Mesendoderm (in vitro differentiated cells): ENCODE measurements around the gene MAST2.

Experiments used
- DNase-seq: peaks from one replicate; pipeline ENCODE4 v3.0.0; 2013
- H2AK5ac ChIP-seq: 2 replicates; pipeline ENCODE4 v1.6.1; 2013; ENCODE audit warnings: low read length, inconsistent platforms
- H2BK120ac ChIP-seq: 2 replicates; pipeline ENCODE4 v1.6.1; 2013; ENCODE audit warnings: low read depth, mild to moderate bottlenecking, low read length, moderate library complexity, mixed read lengths
- H2BK15ac ChIP-seq: replicated peaks from 2 replicates; pipeline ENCODE4 v1.6.1; 2013; ENCODE audit warnings: low read depth, mild to moderate bottlenecking, moderate library complexity
- H2BK5ac ChIP-seq: 2 replicates; pipeline ENCODE4 v1.6.1; 2013; ENCODE audit warnings: low read length, inconsistent platforms
- H3K18ac ChIP-seq: 2 replicates; pipeline ENCODE4 v1.6.1; 2013; ENCODE audit warnings: mild to moderate bottlenecking, low read length, mixed read lengths
- H3K23ac ChIP-seq: one replicate; pipeline ENCODE4 v1.6.1; 2013; ENCODE audit warnings: low read length
- H3K27ac ChIP-seq: 2 replicates; pipeline ENCODE4 v1.5.1; 2013; ENCODE audit warnings: low read depth, mild to moderate bottlenecking, inconsistent platforms, low read length, moderate library complexity
- H3K27me3 ChIP-seq: 2 replicates; pipeline ENCODE4 v1.6.1; 2013; ENCODE audit warnings: low read length, control low read depth, mild to moderate bottlenecking, inconsistent platforms; ENCODE audit not compliant: insufficient read depth, poor library complexity
- H3K36me3 ChIP-seq: 2 replicates; pipeline ENCODE4 v1.6.1; 2013; ENCODE audit warnings: low read length, inconsistent platforms; ENCODE audit not compliant: control insufficient read depth, insufficient read depth
- H3K4ac ChIP-seq: one replicate; pipeline ENCODE4 v1.6.1; 2013; ENCODE audit warnings: low read depth, mild to moderate bottlenecking, low read length, moderate library complexity
- H3K4me1 ChIP-seq: 2 replicates; pipeline ENCODE4 v1.6.1; 2013; ENCODE audit warnings: low read depth, low read length, inconsistent platforms; ENCODE audit not compliant: control insufficient read depth
- H3K4me2 ChIP-seq: 2 replicates; pipeline ENCODE4 v1.6.1; 2013; ENCODE audit warnings: low read length
- H3K4me3 ChIP-seq: 2 replicates; pipeline ENCODE4 v1.5.1; 2013; ENCODE audit warnings: mild to moderate bottlenecking, low read length
- H3K56ac ChIP-seq: one replicate; pipeline ENCODE4 v1.6.1; 2013; ENCODE audit warnings: low read length
- H3K79me1 ChIP-seq: 2 replicates; pipeline ENCODE4 v1.6.1; 2013; ENCODE audit warnings: low read length, inconsistent platforms
- H3K79me2 ChIP-seq: 2 replicates; pipeline ENCODE4 v1.6.1; 2013; ENCODE audit warnings: mild to moderate bottlenecking, low read length; ENCODE audit not compliant: control insufficient read depth, insufficient read depth
- H3K9ac ChIP-seq: 2 replicates; pipeline ENCODE4 v1.6.1; 2013; ENCODE audit warnings: low read length, inconsistent platforms
- H4K5ac ChIP-seq: one replicate; pipeline ENCODE4 v1.6.1; 2013; ENCODE audit warnings: low read length
- H4K8ac ChIP-seq: one replicate; pipeline ENCODE4 v1.6.1; 2013; ENCODE audit warnings: low read depth, mild to moderate bottlenecking, control low read depth, low read length, moderate library complexity
- WGBS: extraction: QIAGEN DNeasy Blood & Tissue Kit; methylation state at CpG from one replicate; pipeline ENCODE4 v1.1.7; 2013; ENCODE audit warnings: low lambda C conversion rate, missing lambda C conversion rate; ENCODE audit not compliant: insufficient coverage; ENCODE audit errors: extremely low coverage; 5-methylcytosine and 5-hydroxymethylcytosine counted together

MAST2 gene

DNA sequence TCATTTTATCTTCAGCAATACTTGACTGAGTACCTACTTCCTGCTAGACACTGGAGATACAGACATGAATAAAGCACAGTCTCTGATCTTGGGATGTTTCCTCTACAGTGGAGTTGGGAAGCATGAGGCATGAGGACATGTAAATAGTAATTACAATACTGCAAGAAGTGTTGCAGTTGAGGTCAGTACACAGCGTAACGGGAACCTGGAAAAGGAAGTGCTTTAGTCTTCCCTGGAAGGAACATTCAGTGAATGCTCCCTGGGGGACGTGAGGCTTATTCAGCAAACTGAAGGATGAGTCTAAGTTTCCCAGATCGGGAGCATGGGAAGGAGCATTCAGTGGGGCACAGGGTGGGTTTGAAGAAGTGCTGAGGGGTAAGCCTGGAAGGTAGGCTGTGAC, 216.6 kb downstream of the MAST2 start:
- Histone ChIP-seq H3K56ac (no peak overlapping the region), H3K79me1 (no peaks in the 10 kb centered on the region), H3K23ac (no peak overlapping the region), H3K27me3 (no peaks in the 10 kb centered on the region), H3K27ac (no peak overlapping the region), H4K8ac (no peak overlapping the region), H4K5ac (no peak overlapping the region), H3K4me2 (no peak overlapping the region), H2BK15ac (no peak overlapping the region), H3K18ac (no peak overlapping the region), H2BK5ac (no peak overlapping the region), H2BK120ac (no peak overlapping the region), H3K79me2 (no peaks in the 10 kb centered on the region), H3K4ac (no peak overlapping the region), H3K9ac (no peak overlapping the region), H3K4me1 (no peaks in the 10 kb centered on the region), H2AK5ac (no peak overlapping the region), H3K4me3 (no peak overlapping the region), H3K36me3 (peaks cover 11% of the 10 kb centered on the region)
- no peak for DNase-seq
- no CpG with 5 or more reads among the region's 4 CpGs for WGBS

DNA sequence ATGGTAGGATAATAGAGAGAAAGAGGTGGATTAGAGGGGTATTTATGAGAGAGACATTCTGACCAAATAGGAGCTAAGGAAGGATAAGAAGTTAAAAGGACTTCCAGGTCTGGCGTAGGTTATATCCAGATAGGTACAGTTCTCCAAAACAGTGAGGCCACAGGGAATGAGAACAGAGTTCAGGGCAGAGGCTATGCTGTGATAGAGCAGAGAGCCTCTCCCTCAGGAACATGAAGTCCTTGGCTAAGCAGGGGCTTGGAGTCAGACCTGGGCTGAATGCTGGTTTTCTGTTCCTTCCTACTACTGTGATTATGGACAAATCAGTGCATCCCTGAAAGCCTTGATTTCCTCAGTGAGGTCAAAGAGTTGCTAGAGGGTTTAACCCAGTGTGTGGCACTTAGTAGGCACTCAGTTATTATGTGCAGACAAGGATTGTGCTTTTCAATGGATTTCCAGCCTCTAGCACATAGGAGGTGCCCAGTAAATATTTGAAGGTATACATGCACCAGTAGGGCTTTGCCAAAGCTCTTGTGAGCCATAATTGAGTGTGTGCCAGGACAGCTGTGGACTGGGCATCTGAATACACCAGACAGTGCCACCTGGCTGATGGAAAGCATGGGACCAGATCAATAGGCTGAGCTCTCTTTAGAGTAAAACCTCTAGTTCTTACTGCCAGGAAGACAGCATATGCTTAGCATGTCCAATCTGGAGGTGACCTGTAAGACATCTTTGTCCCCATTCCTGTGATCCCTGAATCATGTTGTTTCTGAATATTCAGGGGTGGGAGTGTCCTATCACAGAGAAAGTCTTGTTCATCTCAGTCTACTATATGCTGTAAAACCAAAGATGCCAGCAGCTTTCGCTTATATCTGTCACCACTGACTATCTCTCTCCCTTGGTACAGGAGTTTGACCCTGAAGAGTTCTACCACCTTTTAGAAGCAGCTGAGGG, 217.9 kb downstream of the MAST2 start:
- Histone ChIP-seq H3K27ac (no peak overlapping the region), H3K79me2 (no peaks in the 10 kb centered on the region), H3K9ac (no peak overlapping the region), H3K23ac (no peak overlapping the region), H2BK15ac (no peak overlapping the region), H3K4me1 (no peaks in the 10 kb centered on the region), H4K8ac (no peak overlapping the region), H3K4ac (no peak overlapping the region), H3K4me2 (no peak overlapping the region), H2BK5ac (no peak overlapping the region), H3K27me3 (no peaks in the 10 kb centered on the region), H3K18ac (no peak overlapping the region), H3K79me1 (no peaks in the 10 kb centered on the region), H2BK120ac (no peak overlapping the region), H3K36me3 (peaks cover 11% of the 10 kb centered on the region), H4K5ac (no peak overlapping the region), H2AK5ac (no peak overlapping the region), H3K56ac (no peak overlapping the region), H3K4me3 (no peak overlapping the region)
- no CpG with 5 or more reads among the region's 2 CpGs for WGBS
- no peak for DNase-seq

DNA sequence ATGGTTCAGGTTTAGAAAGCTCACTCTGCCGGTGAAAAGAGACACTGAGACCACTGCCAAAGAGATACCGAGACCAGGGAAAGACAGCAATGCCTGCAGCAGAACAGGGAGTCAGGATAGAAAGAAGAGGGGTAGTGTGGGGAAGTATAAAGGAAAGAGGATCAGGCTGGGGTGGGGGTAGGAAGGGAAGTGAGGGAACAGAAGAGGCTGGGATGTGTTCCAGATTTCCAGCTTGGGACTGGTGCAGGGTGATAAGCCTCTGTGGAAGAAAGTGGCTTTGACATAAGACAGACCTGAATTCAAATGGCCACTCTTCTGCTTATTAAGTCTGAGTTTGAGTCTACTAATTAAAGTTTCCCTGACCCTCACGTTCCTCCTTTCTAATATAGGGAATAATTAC, 223.1 kb downstream of the MAST2 start:
- no peak overlapping the region for H3K4me2 ChIP-seq
- H4K5ac ChIP-seq = no peak overlapping the region
- no peaks in the 10 kb centered on the region for H3K79me2 ChIP-seq
- WGBS = no CpG with 5 or more reads among the region's 3 CpGs
- H3K79me1 ChIP-seq = no peaks in the 10 kb centered on the region
- H2BK5ac ChIP-seq = no peak overlapping the region
- no peak overlapping the region for H3K4ac ChIP-seq
- no peak overlapping the region for H3K23ac ChIP-seq
- no peak overlapping the region for H2AK5ac ChIP-seq
- no peak overlapping the region for H2BK15ac ChIP-seq
- no peaks in the 10 kb centered on the region for H3K27me3 ChIP-seq
- H3K27ac ChIP-seq = no peak overlapping the region
- no peak overlapping the region for H3K9ac ChIP-seq
- H3K4me1 ChIP-seq = no peaks in the 10 kb centered on the region
- no peak overlapping the region for H3K18ac ChIP-seq
- H3K4me3 ChIP-seq = no peak overlapping the region
- H3K36me3 ChIP-seq = peaks cover 11% of the 10 kb centered on the region
- no peak overlapping the region for H4K8ac ChIP-seq
- H2BK120ac ChIP-seq = no peak overlapping the region
- H3K56ac ChIP-seq = no peak overlapping the region
- DNase-seq = no peak

GRCh38 chr1:46027788-46028573, 224.6 kb downstream of the MAST2 start:
- Histone ChIP-seq H3K4me3 (no peak overlapping the region), H3K27me3 (no peaks in the 10 kb centered on the region), H2AK5ac (no peak overlapping the region), H3K4me2 (no peak overlapping the region), H2BK120ac (no peak overlapping the region), H3K4ac (no peak overlapping the region), H2BK15ac (no peak overlapping the region), H4K8ac (no peak overlapping the region), H3K79me1 (no peaks in the 10 kb centered on the region), H2BK5ac (no peak overlapping the region), H3K79me2 (no peaks in the 10 kb centered on the region), H3K4me1 (no peaks in the 10 kb centered on the region), H3K18ac (no peak overlapping the region), H4K5ac (no peak overlapping the region), H3K27ac (no peak overlapping the region), H3K23ac (no peak overlapping the region), H3K56ac (no peak overlapping the region), H3K9ac (no peak overlapping the region), H3K36me3 (peaks cover 13% of the 10 kb centered on the region)
- no CpG with 5 or more reads among the region's 8 CpGs for WGBS
- DNase-seq = no peak

- H3K4me3 ChIP-seq = no peak overlapping the region
- no peak overlapping the region for H3K56ac ChIP-seq
- no peaks in the 10 kb centered on the region for H3K4me1 ChIP-seq
- H2BK15ac ChIP-seq = no peak overlapping the region
- no peak overlapping the region for H4K8ac ChIP-seq
- H3K4me2 ChIP-seq = no peak overlapping the region
- peaks cover 2% of the 10 kb centered on the region for H3K36me3 ChIP-seq
- H2BK120ac ChIP-seq = no peak overlapping the region
- no peak overlapping the region for H3K4ac ChIP-seq
- DNase-seq = no peak
- no peak overlapping the region for H3K27ac ChIP-seq
- H3K18ac ChIP-seq = no peak overlapping the region
- H3K79me2 ChIP-seq = no peaks in the 10 kb centered on the region
- H3K9ac ChIP-seq = no peak overlapping the region
- no peak overlapping the region for H4K5ac ChIP-seq
- H3K79me1 ChIP-seq = no peaks in the 10 kb centered on the region
- H2AK5ac ChIP-seq = no peak overlapping the region
- no CpG with 5 or more reads among the region's 18 CpGs for WGBS
- H3K23ac ChIP-seq = no peak overlapping the region
- H3K27me3 ChIP-seq = no peaks in the 10 kb centered on the region
- H2BK5ac ChIP-seq = no peak overlapping the region
Measured at GRCh38 chr1:46030074-46030870, 226.9 kb downstream of the MAST2 start.
